A673 (cell line): ENCODE data around the gene S100A12.

Experiments used
- EZH2 ChIP-seq: fragments of 200-600 bp; sonication (generic); IDR thresholded peaks from 2 replicates; pipeline ENCODE4 v1.6.1; 2017; ENCODE audit warnings: borderline replicate concordance, low read depth, mild to moderate bottlenecking, mixed read lengths, antibody characterized with exemption, low read length; ENCODE audit not compliant: poor library complexity, severe bottlenecking
- TF ChIP-seq, protein P1 (sequence below): fragments of 300-800, 200-600 bp; sonication (generic); conservative IDR thresholded peaks from 2 replicates; pipeline ENCODE4 v1.5.1; 2017; ENCODE audit warnings: low read depth, mild to moderate bottlenecking, antibody characterized with exemption, low read length, moderate library complexity, mixed read lengths

DNA sequence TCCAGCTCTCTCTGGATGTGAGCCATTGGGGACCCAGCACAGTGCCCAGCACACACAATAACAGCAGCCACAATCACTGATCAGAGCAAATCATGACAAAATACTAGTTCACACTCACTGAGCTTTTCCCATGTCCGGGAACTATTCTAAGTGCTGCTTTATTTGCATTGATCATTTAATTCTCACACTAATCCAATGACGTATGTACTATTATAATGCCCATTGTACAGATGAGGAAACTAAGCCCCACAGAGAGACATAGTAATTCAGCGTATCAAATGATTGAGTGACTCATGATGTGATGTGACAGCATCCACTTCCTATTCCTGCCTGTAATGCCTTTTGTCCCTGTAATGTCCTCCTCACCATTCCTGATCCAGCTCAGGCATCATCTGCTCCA lies 17.4 kb upstream of the S100A12 start:
- TF ChIP-seq, protein P1, sequence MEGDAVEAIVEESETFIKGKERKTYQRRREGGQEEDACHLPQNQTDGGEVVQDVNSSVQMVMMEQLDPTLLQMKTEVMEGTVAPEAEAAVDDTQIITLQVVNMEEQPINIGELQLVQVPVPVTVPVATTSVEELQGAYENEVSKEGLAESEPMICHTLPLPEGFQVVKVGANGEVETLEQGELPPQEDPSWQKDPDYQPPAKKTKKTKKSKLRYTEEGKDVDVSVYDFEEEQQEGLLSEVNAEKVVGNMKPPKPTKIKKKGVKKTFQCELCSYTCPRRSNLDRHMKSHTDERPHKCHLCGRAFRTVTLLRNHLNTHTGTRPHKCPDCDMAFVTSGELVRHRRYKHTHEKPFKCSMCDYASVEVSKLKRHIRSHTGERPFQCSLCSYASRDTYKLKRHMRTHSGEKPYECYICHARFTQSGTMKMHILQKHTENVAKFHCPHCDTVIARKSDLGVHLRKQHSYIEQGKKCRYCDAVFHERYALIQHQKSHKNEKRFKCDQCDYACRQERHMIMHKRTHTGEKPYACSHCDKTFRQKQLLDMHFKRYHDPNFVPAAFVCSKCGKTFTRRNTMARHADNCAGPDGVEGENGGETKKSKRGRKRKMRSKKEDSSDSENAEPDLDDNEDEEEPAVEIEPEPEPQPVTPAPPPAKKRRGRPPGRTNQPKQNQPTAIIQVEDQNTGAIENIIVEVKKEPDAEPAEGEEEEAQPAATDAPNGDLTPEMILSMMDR, result no peak
- TF ChIP-seq EZH2, result no peak
